Measurements from ENCODE around the gene RBM23. TPM values are rescaled to one million over a fixed set of nuclear protein-coding genes. Genes with fewer than 3 reads are reported as not detected.

The RBM23 gene
- total and polyA plus RNA-seq, 9 of the 15 experiments (the other 6 are each of a cell fraction or from before 2014, with no cell fraction given): 46.0 to 102 (median 58.5) TPM

DNA sequence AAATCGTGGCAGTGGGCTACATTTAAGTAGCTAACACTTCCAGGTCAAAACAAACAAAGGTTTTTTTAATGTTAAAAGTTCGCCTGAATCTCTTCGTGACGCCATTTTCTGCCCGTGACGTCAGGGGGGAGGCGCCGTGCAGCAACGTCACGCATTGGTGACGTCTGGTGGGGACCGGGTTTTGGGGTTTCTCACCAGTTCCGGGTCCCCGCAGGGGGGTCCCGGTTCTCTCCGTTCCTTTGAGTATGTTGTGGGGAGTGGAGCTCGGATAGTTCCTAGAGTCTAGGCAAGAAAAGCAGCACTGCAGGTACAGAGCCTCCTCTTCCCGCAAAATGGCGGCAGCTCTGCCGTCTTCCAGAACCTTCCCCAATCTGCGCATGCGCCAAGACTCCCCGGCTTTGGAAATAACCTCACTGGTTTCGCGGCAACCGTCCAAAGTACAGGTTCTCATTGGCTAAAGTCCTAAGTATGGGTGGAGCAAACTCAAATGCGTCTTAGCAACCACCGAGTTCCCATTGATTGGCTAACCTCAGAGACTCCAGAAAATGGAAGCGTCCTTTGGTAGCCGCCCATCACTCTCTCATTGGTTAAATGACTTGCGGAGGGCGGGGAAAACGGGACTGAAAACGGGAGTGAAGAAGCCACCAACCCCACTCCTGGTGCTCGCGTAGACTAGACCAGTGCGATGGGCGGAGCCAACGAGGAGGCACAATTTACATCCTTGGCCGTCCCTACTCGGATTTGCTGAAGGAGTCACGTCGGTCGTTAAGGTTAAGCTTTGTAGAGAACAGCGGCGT lies at the start of gene RBM23 (continued):
- TF ChIP-seq, protein P1, sequence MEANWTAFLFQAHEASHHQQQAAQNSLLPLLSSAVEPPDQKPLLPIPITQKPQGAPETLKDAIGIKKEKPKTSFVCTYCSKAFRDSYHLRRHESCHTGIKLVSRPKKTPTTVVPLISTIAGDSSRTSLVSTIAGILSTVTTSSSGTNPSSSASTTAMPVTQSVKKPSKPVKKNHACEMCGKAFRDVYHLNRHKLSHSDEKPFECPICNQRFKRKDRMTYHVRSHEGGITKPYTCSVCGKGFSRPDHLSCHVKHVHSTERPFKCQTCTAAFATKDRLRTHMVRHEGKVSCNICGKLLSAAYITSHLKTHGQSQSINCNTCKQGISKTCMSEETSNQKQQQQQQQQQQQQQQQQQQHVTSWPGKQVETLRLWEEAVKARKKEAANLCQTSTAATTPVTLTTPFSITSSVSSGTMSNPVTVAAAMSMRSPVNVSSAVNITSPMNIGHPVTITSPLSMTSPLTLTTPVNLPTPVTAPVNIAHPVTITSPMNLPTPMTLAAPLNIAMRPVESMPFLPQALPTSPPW (CRISPR knock-in tag; IDR thresholded peaks at IDR 0.05): no peak; the same call in 1 of the 2 replicates
- TF ChIP-seq TBL1XR1 (IDR thresholded peaks at IDR 0.05; ENCODE audit: low read length in 2 of 2) (peak; percentile 5 to 96; a peak in 2 of 4 replicates), PYGO2 (tag; IDR thresholded peaks at IDR 0.05) (no peak), ZNF695 (CRISPR knock-in tag; IDR thresholded peaks at IDR 0.05) (no peak), MECOM (CRISPR knock-in tag; IDR thresholded peaks at IDR 0.05) (no peak), ZNF239 (CRISPR knock-in tag; IDR thresholded peaks at IDR 0.05) (no peak), ZNF224 (CRISPR knock-in tag; IDR thresholded peaks at IDR 0.05) (no peak), ATF7 (IDR thresholded peaks at IDR 0.05) (peak; percentile 97), DDX20 (tag; IDR thresholded peaks at IDR 0.05; ENCODE audit: low read depth) (no peak), PRPF4 (IDR thresholded peaks at IDR 0.05; ENCODE audit: insufficient read depth, low read depth, low read length, poor library complexity, severe bottlenecking) (no peak), ZNF316 (IDR thresholded peaks at IDR 0.05) (no peak)
- TF ChIP-seq, protein P2, sequence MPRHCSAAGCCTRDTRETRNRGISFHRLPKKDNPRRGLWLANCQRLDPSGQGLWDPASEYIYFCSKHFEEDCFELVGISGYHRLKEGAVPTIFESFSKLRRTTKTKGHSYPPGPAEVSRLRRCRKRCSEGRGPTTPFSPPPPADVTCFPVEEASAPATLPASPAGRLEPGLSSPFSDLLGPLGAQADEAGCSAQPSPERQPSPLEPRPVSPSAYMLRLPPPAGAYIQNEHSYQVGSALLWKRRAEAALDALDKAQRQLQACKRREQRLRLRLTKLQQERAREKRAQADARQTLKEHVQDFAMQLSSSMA (CRISPR knock-in tag; IDR thresholded peaks at IDR 0.05): no peak
- TF ChIP-seq, protein P3, sequence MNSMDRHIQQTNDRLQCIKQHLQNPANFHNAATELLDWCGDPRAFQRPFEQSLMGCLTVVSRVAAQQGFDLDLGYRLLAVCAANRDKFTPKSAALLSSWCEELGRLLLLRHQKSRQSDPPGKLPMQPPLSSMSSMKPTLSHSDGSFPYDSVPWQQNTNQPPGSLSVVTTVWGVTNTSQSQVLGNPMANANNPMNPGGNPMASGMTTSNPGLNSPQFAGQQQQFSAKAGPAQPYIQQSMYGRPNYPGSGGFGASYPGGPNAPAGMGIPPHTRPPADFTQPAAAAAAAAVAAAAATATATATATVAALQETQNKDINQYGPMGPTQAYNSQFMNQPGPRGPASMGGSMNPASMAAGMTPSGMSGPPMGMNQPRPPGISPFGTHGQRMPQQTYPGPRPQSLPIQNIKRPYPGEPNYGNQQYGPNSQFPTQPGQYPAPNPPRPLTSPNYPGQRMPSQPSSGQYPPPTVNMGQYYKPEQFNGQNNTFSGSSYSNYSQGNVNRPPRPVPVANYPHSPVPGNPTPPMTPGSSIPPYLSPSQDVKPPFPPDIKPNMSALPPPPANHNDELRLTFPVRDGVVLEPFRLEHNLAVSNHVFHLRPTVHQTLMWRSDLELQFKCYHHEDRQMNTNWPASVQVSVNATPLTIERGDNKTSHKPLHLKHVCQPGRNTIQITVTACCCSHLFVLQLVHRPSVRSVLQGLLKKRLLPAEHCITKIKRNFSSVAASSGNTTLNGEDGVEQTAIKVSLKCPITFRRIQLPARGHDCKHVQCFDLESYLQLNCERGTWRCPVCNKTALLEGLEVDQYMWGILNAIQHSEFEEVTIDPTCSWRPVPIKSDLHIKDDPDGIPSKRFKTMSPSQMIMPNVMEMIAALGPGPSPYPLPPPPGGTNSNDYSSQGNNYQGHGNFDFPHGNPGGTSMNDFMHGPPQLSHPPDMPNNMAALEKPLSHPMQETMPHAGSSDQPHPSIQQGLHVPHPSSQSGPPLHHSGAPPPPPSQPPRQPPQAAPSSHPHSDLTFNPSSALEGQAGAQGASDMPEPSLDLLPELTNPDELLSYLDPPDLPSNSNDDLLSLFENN (IDR thresholded peaks at IDR 0.05; ENCODE audit: low read depth in 2 of 2, low read length in 2 of 2): peak in 1 of 2 experiments; percentile 53; a peak in 1 of 4 replicates
- TF ChIP-seq, protein P4, sequence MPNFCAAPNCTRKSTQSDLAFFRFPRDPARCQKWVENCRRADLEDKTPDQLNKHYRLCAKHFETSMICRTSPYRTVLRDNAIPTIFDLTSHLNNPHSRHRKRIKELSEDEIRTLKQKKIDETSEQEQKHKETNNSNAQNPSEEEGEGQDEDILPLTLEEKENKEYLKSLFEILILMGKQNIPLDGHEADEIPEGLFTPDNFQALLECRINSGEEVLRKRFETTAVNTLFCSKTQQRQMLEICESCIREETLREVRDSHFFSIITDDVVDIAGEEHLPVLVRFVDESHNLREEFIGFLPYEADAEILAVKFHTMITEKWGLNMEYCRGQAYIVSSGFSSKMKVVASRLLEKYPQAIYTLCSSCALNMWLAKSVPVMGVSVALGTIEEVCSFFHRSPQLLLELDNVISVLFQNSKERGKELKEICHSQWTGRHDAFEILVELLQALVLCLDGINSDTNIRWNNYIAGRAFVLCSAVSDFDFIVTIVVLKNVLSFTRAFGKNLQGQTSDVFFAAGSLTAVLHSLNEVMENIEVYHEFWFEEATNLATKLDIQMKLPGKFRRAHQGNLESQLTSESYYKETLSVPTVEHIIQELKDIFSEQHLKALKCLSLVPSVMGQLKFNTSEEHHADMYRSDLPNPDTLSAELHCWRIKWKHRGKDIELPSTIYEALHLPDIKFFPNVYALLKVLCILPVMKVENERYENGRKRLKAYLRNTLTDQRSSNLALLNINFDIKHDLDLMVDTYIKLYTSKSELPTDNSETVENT (CRISPR knock-in tag; IDR thresholded peaks at IDR 0.05): peak; percentile 38; the same call in 1 of the 2 replicates
- TF ChIP-seq, protein P5, sequence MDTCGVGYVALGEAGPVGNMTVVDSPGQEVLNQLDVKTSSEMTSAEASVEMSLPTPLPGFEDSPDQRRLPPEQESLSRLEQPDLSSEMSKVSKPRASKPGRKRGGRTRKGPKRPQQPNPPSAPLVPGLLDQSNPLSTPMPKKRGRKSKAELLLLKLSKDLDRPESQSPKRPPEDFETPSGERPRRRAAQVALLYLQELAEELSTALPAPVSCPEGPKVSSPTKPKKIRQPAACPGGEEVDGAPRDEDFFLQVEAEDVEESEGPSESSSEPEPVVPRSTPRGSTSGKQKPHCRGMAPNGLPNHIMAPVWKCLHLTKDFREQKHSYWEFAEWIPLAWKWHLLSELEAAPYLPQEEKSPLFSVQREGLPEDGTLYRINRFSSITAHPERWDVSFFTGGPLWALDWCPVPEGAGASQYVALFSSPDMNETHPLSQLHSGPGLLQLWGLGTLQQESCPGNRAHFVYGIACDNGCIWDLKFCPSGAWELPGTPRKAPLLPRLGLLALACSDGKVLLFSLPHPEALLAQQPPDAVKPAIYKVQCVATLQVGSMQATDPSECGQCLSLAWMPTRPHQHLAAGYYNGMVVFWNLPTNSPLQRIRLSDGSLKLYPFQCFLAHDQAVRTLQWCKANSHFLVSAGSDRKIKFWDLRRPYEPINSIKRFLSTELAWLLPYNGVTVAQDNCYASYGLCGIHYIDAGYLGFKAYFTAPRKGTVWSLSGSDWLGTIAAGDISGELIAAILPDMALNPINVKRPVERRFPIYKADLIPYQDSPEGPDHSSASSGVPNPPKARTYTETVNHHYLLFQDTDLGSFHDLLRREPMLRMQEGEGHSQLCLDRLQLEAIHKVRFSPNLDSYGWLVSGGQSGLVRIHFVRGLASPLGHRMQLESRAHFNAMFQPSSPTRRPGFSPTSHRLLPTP (IDR thresholded peaks at IDR 0.05; ENCODE audit: borderline replicate concordance, extremely low read depth, insufficient read length): no peak

All from K562 (cell line).